Measurements from ENCODE around the gene ACBD4.

DNA sequence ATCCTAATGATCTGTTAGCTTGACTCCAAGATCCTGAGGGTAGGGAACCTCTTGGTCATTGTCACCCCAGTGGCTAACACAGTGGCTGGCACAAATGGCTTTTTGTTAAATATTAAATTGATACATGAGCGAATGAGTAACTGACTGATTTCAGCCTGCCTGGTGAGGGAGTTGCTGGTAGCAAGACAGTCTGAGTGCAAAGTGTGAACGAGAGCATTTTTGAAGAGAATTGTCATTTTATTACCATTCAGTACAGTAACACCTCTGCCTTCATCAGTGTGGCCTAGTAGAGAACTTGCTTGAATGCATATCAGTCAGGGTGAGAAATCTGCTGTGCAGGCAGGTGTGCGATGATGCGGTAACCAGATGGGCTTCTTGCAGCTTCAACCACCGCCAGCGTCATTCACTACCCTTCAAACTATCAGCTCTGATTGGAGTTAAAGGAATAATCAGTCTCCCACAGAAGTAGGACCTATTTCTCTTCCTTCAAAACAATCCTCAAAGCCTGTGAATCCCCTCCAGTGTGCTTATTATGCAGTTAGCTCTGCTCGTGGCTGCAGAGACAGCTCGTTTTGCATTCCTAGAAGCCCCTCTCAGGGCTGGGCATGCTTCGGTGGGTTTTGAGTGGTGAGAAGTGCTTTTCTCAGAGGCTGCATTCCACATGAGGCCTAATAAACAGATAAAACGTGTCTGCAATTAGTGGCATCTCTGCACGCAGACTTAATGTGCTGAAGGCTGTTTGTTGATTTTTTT is 55.2 kb downstream of the ACBD4 start:
- TF ChIP-seq, protein P1, sequence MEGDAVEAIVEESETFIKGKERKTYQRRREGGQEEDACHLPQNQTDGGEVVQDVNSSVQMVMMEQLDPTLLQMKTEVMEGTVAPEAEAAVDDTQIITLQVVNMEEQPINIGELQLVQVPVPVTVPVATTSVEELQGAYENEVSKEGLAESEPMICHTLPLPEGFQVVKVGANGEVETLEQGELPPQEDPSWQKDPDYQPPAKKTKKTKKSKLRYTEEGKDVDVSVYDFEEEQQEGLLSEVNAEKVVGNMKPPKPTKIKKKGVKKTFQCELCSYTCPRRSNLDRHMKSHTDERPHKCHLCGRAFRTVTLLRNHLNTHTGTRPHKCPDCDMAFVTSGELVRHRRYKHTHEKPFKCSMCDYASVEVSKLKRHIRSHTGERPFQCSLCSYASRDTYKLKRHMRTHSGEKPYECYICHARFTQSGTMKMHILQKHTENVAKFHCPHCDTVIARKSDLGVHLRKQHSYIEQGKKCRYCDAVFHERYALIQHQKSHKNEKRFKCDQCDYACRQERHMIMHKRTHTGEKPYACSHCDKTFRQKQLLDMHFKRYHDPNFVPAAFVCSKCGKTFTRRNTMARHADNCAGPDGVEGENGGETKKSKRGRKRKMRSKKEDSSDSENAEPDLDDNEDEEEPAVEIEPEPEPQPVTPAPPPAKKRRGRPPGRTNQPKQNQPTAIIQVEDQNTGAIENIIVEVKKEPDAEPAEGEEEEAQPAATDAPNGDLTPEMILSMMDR (IDR thresholded peaks at IDR 0.05): no peak
- no peak for TF ChIP-seq ZFX (IDR thresholded peaks at IDR 0.05; ENCODE audit: borderline replicate concordance)
